Adrenal gland (tissue), 12 donors: ENCODE measurements around the gene TTC4. TPM values are rescaled to one million over a fixed set of nuclear protein-coding genes. Genes with fewer than 3 reads are reported as not detected.
A peak's percentile ranks its signal among the peaks of the same experiment; 100 is the strongest.

ENCODE experiments used
- DNase-seq, 7 donors: peaks; one replicate each; pipeline ENCODE4 v3.0.0-alpha.2; 2019 to 2020
- H3K27ac ChIP-seq, 5 donors: fragments of 200-600 bp; sonication (generic) in 4 of 5; 1 replicate in 3 of 5; 2 replicates in 2 of 5; pipeline versions ENCODE4 v1.5.1 to v1.8.0; 2016 to 2020; ENCODE audit warnings: mild to moderate bottlenecking in 1 of 5
- H3K27me3 ChIP-seq: fragments of 200-600 bp; 2 replicates; pipeline ENCODE4 v1.8.0; 2021
- H3K36me3 ChIP-seq, 2 donors: fragments of 200-600 bp; replicated peaks in 1 of 2; 1 replicate in 1 of 2; 2 replicates in 1 of 2; pipeline versions ENCODE4 v1.5.1 to v1.8.0; 2018 to 2022
- H3K4me1 ChIP-seq, 2 donors: fragments of 200-600 bp; replicated peaks in 1 of 2; 1 replicate in 1 of 2; 2 replicates in 1 of 2; pipeline versions ENCODE4 v1.5.1 to v1.8.0; 2018 to 2021
- H3K4me3 ChIP-seq, 4 donors: fragments of 200-600 bp; sonication (generic) in 3 of 4; one replicate each; pipeline ENCODE4 v1.5.1; 2016 to 2018
- H3K9me3 ChIP-seq, 3 donors: fragments of 200-600 bp; sonication (generic) in 1 of 3; replicated peaks in 1 of 3; 1 replicate in 2 of 3; 2 replicates in 1 of 3; pipeline versions ENCODE4 v1.5.1 to v1.8.0; 2016 to 2021
- CTCF ChIP-seq, 6 experiments: fragments of 450-650 bp in 4 of 6; fragments of 200-600 bp in 2 of 6; sonication (generic) in 1 of 6; IDR thresholded peaks; 1 replicate in 5 of 6; 2 replicates in 1 of 6; pipeline versions ENCODE4 v1.5.1 to v1.8.0; 2016 to 2021; ENCODE audit warnings: antibody characterized with exemption in 6 of 6, mild to moderate bottlenecking in 2 of 6, moderate library complexity in 1 of 6
- POLR2A ChIP-seq, 2 donors: fragments of 450-650 bp; IDR thresholded peaks; one replicate each; pipeline ENCODE4 v1.6.1; 2017; ENCODE audit warnings: antibody characterized with exemption in 2 of 2, mild to moderate bottlenecking in 2 of 2, moderate library complexity in 1 of 2
- WGBS, 4 donors: extraction: QIAGEN DNeasy Blood & Tissue Kit in 2 of 4; methylation state at CpG; one replicate each; pipeline versions ENCODE4 v1.1.5 to v1.1.7; 2013 to 2017; 5-methylcytosine and 5-hydroxymethylcytosine counted together
- intact Hi-C, 2 donors: fragments of 100-400 bp; cut with DNase I; formaldehyde crosslinking; loops; one replicate each; pipeline versions ENCODE4 v1.14.1 to v1.15.0; 2022 to 2023
- polyA plus RNA-seq, 3 donors: library from polyadenylated mRNA; stranded (reverse); fragments of 200-250 nt in 2 of 3; fragments of 350-450 nt in 1 of 3; fragmentation: Illumina TruSeq in 1 of 3; extraction: RNeasy Lipid Tissue Mini Kit (QIAGEN cat#74804) in 1 of 3; gene quantifications; one replicate each; pipeline ENCODE4 v1.2.3, GENCODE V29; 2013 to 2014
- total RNA-seq, 9 donors: library from RNA; depleted of rRNA in 4 of 9; stranded (reverse); fragments of >200 nt in 4 of 9; fragments of 120-200 nt in 1 of 9; fragmentation: NEBNext Ultra II Directional in 1 of 9; extraction: Animal tissue kit (Norgen Biotek cat#: 25700) in 1 of 9; gene quantifications; one replicate each; pipeline versions ENCODE4 v1.1.0 to v1.2.4, GENCODE V29; 2013 to 2023
- donor health status: healthy with polysubstance abuse.
- donor health status: Bipolar disorder and iron deficiency.
- donor health status: DM: yes; HTN: yes; CAD: no.
- donor health status: DM: no; HTN: no; CAD: no.
- donor health status: DM: no; HTN: no; CAD: no.
- donor health status: DM: yes; HTN: yes; CAD: no.

TTC4 gene
- total and polyA plus RNA-seq, 12 donors = 7.0 to 59.9 (median 18.6) TPM

GRCh38 chr1:54744696-54745095, 29.0 kb downstream of the TTC4 start:
- no peak overlapping the region for H3K27ac ChIP-seq
- no peaks in the 10 kb centered on the region for H3K9me3 ChIP-seq
- WGBS, 4 donors = 86 to 97% (median 91%) methylated on average over 3 of the region's 3 CpGs
- TF ChIP-seq CTCF (IDR thresholded peaks at IDR 0.05) (no peak), POLR2A (IDR thresholded peaks at IDR 0.05) (no peak)
- intact Hi-C loops = no loop called here
- DNase-seq = peak in 1 of 7 donors; percentile 37
- H3K36me3 ChIP-seq = peaks cover 0 to 27% of the 10 kb centered on the region in 2 donors
- H3K4me3 ChIP-seq = no peak overlapping the region
- no peaks in the 10 kb centered on the region for H3K4me1 ChIP-seq
- H3K27me3 ChIP-seq = no peaks in the 10 kb centered on the region

GRCh38 chr1:54745274-54745673, 29.6 kb downstream of the TTC4 start:
- WGBS, 4 donors = 89 to 96% (median 94%) methylated on average over 3 to 6 of the region's 6 CpGs
- Histone ChIP-seq H3K36me3 (peaks cover 0 to 21% of the 10 kb centered on the region in 2 donors), H3K9me3 (no peaks in the 10 kb centered on the region), H3K4me3 (no peak overlapping the region), H3K27me3 (no peaks in the 10 kb centered on the region), H3K27ac (no peak overlapping the region), H3K4me1 (no peaks in the 10 kb centered on the region)
- intact Hi-C loops = no loop called here
- no peak for DNase-seq
- no peak for TF ChIP-seq CTCF (IDR thresholded peaks at IDR 0.05)
- TF ChIP-seq POLR2A (IDR thresholded peaks at IDR 0.05) = no peak

GRCh38 chr1:54745864-54746263, 30.2 kb downstream of the TTC4 start:
- intact Hi-C loops = no loop called here
- no peaks in the 10 kb centered on the region for H3K27me3 ChIP-seq
- peaks cover 0 to 15% of the 10 kb centered on the region in 2 donors for H3K36me3 ChIP-seq
- WGBS, 4 donors = 97 to 100% (median 99%) methylated on average over 2 to 4 of the region's 4 CpGs
- no peak for DNase-seq
- no peaks in the 10 kb centered on the region for H3K4me1 ChIP-seq
- no peak overlapping the region for H3K27ac ChIP-seq
- no peak for TF ChIP-seq CTCF (IDR thresholded peaks at IDR 0.05)
- no peak for TF ChIP-seq POLR2A (IDR thresholded peaks at IDR 0.05)
- H3K9me3 ChIP-seq = no peaks in the 10 kb centered on the region
- H3K4me3 ChIP-seq = no peak overlapping the region

- WGBS, 4 donors = 78 to 91% (median 83%) methylated on average over 7 to 14 of the region's 14 CpGs; no CpG with 5 or more reads in 1 of the 4 donors
Observed at GRCh38 chr1:54748094-54748835, 32.6 kb downstream of the TTC4 start.

More at GRCh38 chr1:54748094-54748835, 32.6 kb downstream of the TTC4 start:
- DNase-seq = no peak
- TF ChIP-seq CTCF (IDR thresholded peaks at IDR 0.05) (no peak), POLR2A (IDR thresholded peaks at IDR 0.05) (no peak)
- H3K4me1 ChIP-seq = no peaks in the 10 kb centered on the region
- no peaks in the 10 kb centered on the region for H3K36me3 ChIP-seq
- no peak overlapping the region for H3K4me3 ChIP-seq
- intact Hi-C loops = no loop called here
- H3K9me3 ChIP-seq = no peaks in the 10 kb centered on the region
- H3K27me3 ChIP-seq = no peaks in the 10 kb centered on the region
- H3K27ac ChIP-seq = no peak overlapping the region
